H4 (cell line): Measurements from ENCODE around the gene TFE3. TPM values are rescaled to one million over a fixed set of nuclear protein-coding genes. Genes with fewer than 3 reads are reported as not detected.
"Not testable (repeated sequence)": the region's sequence is repeated elsewhere in the genome, so short reads cannot be mapped to it uniquely, and the experiment has no call there.

Experiments
- DNase-seq: peaks from one replicate; pipeline ENCODE4 v3.0.0-alpha.2; 2015; ENCODE audit warnings: low spot score
- total RNA-seq: library from RNA; depleted of rRNA; stranded (reverse); fragments of >200 nt; shearing (Covaris generic); gene quantifications from 2 replicates; pipeline ENCODE4 v1.2.3, GENCODE V29; 2014; rRNA removed

TFE3 gene
- total RNA-seq, 1 experiment from 2014 or later = 23.7 TPM

- no peak for DNase-seq
These were observed 41.6 kb downstream of the TFE3 start for GRCh38 chrX:49001521-49002090.

- no peak for DNase-seq
These were observed 42.5 kb downstream of the TFE3 start for GRCh38 chrX:49000636-49001035.

GRCh38 chrX:48999030-48999429 lies 44.1 kb downstream of the TFE3 start:
- no peak for DNase-seq

DNA sequence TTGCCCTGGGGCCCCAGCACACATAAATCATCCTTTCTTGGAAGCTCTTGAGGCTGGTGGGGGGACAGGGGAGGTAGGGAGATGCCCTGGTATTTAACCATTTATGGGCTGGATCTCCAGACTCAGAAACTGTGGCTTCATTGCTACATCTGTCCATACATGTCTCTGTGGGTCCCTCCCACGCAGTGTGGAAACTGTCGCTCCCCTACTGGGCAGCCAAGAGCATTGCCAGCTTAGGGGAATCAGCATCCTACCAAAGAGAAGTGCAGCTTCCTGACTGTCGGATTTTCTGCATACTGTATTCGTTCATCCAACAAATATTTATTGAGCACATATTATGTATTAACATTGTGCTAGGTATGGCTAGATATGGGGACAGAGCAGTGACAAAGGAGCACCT lies 44.8 kb downstream of the TFE3 start:
- DNase-seq = no peak

DNA sequence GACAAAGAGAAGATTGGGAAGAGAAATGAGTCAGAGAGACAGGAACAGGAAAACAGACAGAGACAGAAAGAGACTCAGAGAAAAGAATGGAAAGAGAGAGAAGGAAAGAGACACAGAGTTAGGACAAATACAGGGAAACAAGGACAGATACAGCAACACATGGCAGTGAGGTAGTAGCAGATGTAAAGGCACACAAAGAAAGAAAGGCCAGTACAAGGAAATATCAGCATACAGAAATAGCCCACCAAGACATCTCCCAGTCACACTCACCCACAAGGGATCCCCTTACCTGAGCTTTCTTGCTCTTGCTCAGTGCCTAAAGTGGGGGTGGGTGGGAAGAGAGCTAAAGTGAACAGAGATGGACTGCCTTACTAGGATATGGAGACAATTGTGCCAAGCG lies 45.3 kb downstream of the TFE3 start:
- DNase-seq = no peak

DNA sequence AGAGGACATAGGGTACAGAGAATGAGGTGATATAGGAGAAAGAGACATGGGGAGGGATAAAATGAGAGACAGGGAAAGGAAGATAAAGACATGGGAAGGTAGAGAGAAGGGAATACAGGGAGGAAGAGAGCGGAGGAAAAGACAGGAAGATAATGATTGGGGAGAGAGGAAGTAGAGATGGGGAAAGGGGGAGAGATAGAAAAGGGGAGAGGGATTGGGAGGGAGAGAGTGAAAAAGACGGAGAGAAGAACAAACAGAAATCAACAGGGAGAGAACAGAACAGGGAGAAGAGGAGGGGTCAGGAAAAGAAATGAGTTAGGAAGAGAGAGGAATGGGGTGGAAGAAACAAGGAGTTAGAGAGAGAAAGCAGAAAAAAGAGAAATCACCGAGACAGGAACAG lies 45.7 kb downstream of the TFE3 start:
- DNase-seq = no peak

GRCh38 chrX:48996969-48997368 lies 46.2 kb downstream of the TFE3 start:
- DNase-seq = no peak

DNA sequence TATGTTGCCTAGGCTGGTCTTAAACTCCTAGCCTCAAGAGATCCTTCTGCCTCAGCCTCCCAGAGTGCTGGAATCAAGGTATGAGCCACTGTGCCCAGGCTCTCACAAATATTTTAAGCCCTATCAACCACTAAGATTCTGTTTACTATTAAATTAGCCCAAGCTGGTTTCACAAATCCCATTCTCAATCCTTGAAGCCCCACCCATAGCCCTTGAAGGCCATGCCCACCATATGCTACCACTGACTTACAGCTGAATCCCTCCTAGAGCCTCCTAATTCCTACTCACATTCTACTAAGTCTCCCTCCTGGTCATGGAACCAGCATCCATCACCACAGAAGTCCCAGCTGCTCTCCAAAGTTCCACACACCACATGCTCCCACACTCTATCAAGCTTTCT lies 50.8 kb downstream of the TFE3 start:
- no peak for DNase-seq

DNA sequence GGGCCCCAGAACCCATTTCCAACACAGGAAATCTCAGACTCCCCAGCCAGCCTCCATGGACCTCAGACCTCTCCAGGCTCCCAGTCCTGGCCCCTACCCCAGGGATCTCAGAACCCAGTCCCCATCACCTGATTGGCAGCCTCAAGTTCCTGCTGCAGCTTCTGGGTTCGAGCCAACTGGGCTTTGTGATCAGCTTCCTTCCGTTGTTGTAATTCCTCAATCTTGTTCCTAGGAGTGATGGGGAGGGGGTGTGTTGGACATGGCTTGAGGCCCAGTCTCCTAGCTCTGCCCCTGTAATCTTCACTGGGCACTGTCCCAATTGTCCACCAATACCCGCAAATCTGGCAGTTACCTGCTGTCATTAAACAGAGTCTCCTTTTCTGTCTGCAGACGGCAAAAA lies 53.7 kb downstream of the TFE3 start:
- DNase-seq = no peak

DNA sequence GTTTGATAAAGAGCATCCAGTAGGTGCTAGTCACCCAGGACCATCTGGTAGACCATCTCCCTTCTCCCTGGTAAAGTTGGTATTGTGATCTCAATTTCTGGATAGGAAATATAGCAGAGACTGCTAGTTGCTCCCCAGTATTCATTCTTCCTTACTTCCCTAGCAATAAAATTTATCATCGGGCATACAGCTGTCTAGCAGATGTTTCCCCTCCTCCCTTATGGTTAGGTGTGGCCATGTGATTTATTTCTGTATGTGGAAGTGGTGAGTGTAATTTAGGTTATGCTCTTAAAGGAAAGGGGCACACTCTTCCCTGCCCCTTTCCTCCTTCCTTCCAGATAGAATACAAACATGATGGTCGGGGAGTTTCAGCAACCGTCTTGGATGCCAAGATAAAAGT lies 59.3 kb downstream of the TFE3 start:
- no peak for DNase-seq

DNA sequence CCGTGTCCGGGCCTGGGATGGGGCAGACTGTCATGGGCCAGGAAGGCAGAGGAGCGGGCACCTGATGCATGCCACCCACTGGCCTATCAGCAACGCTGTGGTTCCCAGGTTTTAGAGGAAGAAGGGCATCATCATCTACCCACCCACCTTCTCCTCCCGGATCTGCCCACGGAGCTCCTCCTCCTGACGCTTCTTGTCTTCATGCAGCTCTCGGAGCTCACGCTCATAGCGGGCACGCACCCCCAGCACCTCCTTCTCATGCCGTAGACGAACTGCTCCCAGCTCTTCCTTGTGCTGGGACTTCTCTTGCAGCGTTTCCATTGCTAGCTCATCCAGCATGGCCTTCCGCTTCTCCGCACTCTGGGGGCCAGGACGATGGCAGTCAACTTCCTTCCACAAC lies 60.1 kb downstream of the TFE3 start:
- DNase-seq = no peak

DNA sequence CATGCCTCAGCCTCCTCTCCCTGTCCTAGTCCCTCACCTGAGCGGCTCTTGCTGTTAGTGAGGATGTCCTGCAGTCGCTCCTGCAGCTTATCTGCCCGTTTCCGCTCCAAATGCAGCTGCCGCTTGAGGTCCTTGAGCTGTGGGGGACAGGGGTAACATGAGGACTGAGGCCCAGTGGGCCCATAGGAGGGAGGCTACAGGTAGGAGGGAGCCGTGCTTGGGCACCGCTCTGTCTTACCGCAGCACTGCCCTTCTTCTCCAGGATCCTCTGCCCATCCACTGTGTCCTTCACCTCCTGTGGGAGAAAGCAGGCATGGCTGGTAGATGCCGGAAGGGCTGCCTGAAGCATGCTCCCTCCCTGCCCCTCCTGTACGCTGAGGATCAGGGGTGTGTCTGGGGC lies 62.0 kb downstream of the TFE3 start:
- no peak for DNase-seq

DNA sequence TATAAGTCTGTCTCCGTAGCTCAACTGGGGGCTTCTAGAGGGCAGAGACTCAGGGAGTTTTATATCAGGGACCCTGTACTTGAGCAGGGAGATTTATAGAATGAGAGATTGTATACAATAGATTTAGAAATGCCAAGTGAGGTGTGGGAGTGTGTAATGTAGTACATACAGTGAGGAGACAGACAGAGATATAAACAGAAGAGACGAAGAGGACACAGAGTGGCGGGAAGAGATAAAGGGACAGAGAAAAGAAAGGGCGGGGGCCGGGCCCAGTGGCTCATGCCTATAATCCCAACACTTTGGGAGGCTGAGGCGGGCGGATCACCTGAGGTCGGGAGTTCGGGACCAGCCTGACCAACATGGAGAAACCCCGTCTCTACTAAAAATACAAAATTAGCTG lies 62.8 kb downstream of the TFE3 start:
- not testable (repeated sequence) for DNase-seq

Other genes with a start within 250 kb of the TFE3 start
- 18.7 and 25.2 TPM in 2 replicates for gene HDAC6, start 241.3 kb downstream of the TFE3 start, total RNA-seq
- not detected in 2 replicates for gene ERAS, start 216.8 kb downstream of the TFE3 start, total RNA-seq
- 9.9 and 16.0 TPM in 2 replicates for gene PCSK1N, start 207.7 kb downstream of the TFE3 start, total RNA-seq
- gene TIMM17B, start 145.6 kb downstream of the TFE3 start, total RNA-seq = 59.1 and 61.2 TPM in 2 replicates
- gene PQBP1, start 145.4 kb downstream of the TFE3 start, total RNA-seq = 53.0 and 61.4 TPM in 2 replicates
- 23.2 and 32.8 TPM in 2 replicates for gene SLC35A2, start 131.7 kb downstream of the TFE3 start, total RNA-seq
- gene PIM2, start 124.3 kb downstream of the TFE3 start, total RNA-seq = 10.8 and 11.9 TPM in 2 replicates
- gene OTUD5, start 85.8 kb downstream of the TFE3 start, total RNA-seq = 22.3 and 34.2 TPM in 2 replicates
- 0.12 TPM in 1 of 2 replicates, not detected in the other for gene KCND1, start 71.5 kb downstream of the TFE3 start, total RNA-seq
- 15.3 and 15.9 TPM in 2 replicates for gene GRIPAP1, start 41.1 kb downstream of the TFE3 start, total RNA-seq
- gene CCDC120, start 15.6 kb upstream of the TFE3 start, total RNA-seq = 0.08 and 0.31 TPM in 2 replicates
- gene PRAF2, start 30.6 kb upstream of the TFE3 start, total RNA-seq = 12.5 and 18.2 TPM in 2 replicates
- 50.0 and 57.6 TPM in 2 replicates for gene WDR45, start 36.5 kb upstream of the TFE3 start, total RNA-seq
- gene GPKOW, start 80.4 kb upstream of the TFE3 start, total RNA-seq = 18.1 and 24.6 TPM in 2 replicates
- 0.48 and 2.3 TPM in 2 replicates for gene MAGIX, start 119.4 kb upstream of the TFE3 start, total RNA-seq
- gene PLP2, start 128.5 kb upstream of the TFE3 start, total RNA-seq = 94.5 and 137 TPM in 2 replicates
- gene PRICKLE3, start 143.0 kb upstream of the TFE3 start, total RNA-seq = 2.5 and 6.8 TPM in 2 replicates
- 0.19 TPM in 1 of 2 replicates, not detected in the other for gene SYP, start 156.8 kb upstream of the TFE3 start, total RNA-seq
- not detected in 2 replicates for gene CACNA1F, start 190.0 kb upstream of the TFE3 start, total RNA-seq
- 9.2 and 11.3 TPM in 2 replicates for gene CCDC22, start 192.1 kb upstream of the TFE3 start, total RNA-seq
- gene FOXP3, start 221.4 kb upstream of the TFE3 start, total RNA-seq = not detected in 2 replicates
- gene PPP1R3F, start 226.4 kb upstream of the TFE3 start, total RNA-seq = 8.2 and 10.5 TPM in 2 replicates